ENCODE results near the gene KRT73. TPM values are rescaled to one million over a fixed set of nuclear protein-coding genes. Genes with fewer than 3 reads are reported as not detected.

The KRT73 gene
- total and polyA plus RNA-seq, 2 donors (not counting 3 experiments of a cell fraction or from before 2014, with no cell fraction given), result not detected

DNA sequence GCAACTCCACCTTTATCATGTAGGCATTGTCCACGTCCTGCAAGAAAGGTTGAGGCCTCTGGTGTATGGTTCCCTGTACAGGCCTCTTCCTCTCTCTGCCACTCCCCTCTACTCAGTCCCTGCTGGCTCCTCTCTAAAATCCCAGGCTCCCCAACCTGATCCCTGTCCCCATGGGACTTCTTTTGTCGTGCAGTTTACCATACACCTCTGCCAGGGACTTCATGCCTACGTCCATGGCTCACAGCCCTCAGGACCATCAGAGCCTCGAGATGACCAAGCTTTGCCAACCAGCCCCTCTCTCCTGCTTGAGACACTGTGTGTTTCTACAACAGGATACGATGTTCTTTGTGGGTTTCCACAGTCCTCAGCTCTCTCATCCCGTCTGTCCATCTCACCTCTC lies 30.7 kb upstream of the KRT73 start:
- POLR2A ChIA-PET, result no interaction called here
- FAIRE-seq (no peak), DNase-seq (ENCODE audit: low read depth, low spot score) (no peak)
- CTCF ChIA-PET, result no interaction called here
- Histone ChIP-seq H3K36me3 (ENCODE audit: control insufficient read depth in 2 of 2, extremely low read depth in 1 of 2, insufficient read depth in 2 of 2, low read length in 2 of 2) (no peaks in the 10 kb centered on the region), H3K4me2 (ENCODE audit: insufficient read depth, low read length) (no peak overlapping the region), H2AFZ (ENCODE audit: low read depth, low read length) (no peak overlapping the region), H3K4me3 (replicated peaks in 1 of 3; ENCODE audit: insufficient read depth in 1 of 3, low read depth in 1 of 3, low read length in 3 of 3) (no peak overlapping the region), H4K20me1 (replicated peaks; ENCODE audit: control insufficient read depth, extremely low read depth, insufficient read depth, low read length) (no peaks in the 10 kb centered on the region), H3K79me2 (ENCODE audit: control insufficient read depth, insufficient read depth, low read length) (no peaks in the 10 kb centered on the region), H3K9me3 (replicated peaks; ENCODE audit: control insufficient read depth, insufficient read depth, low read length) (no peaks in the 10 kb centered on the region), H3K4me1 (ENCODE audit: control insufficient read depth, extremely low read depth, insufficient read depth, low read length) (no peaks in the 10 kb centered on the region), H3K27me3 (ENCODE audit: control insufficient read depth in 2 of 2, insufficient read depth in 2 of 2, low read length in 2 of 2) (peaks cover 7 to 9% of the 10 kb centered on the region in 2 experiments), H3K9me1 (replicated peaks; ENCODE audit: control insufficient read depth, extremely low read depth, insufficient read depth, low read length) (no peaks in the 10 kb centered on the region), H3K9ac (replicated peaks; ENCODE audit: extremely low read depth, insufficient read depth, low read length) (no peak overlapping the region), H3K27ac (ENCODE audit: insufficient read depth, low read depth, low read length) (no peak overlapping the region)
- intact Hi-C loops (cut with micrococcal nuclease) (no loop called here), dilution Hi-C loops (cut with MboI; ENCODE audit: extremely low pct_ligation_motif_present, low sequenced_read_pairs) (no loop called here)
- no TSS peak for BruUV-seq (replicated peaks)
- TF ChIP-seq FOS (IDR thresholded peaks at IDR 0.05; ENCODE audit: borderline replicate concordance, insufficient read depth, low read length) (no peak), GATA2 (IDR thresholded peaks at IDR 0.05; ENCODE audit: insufficient read depth, insufficient read length, low read depth, low read length) (no peak), POLR2AphosphoS5 (IDR thresholded peaks at IDR 0.05; ENCODE audit: insufficient read depth, low read depth, low read length) (no peak), EZH2 (IDR thresholded peaks at IDR 0.05; ENCODE audit: borderline replicate concordance, low read depth, low read length, severe bottlenecking) (no peak), MYC (IDR thresholded peaks at IDR 0.05; ENCODE audit: low read depth, low read length) (no peak), POLR2A (IDR thresholded peaks at IDR 0.05; ENCODE audit: low read depth, low read length) (no peak), JUN (IDR thresholded peaks at IDR 0.05; ENCODE audit: borderline replicate concordance, insufficient read depth, insufficient read length, low read depth) (no peak)
- TF ChIP-seq, protein P1, sequence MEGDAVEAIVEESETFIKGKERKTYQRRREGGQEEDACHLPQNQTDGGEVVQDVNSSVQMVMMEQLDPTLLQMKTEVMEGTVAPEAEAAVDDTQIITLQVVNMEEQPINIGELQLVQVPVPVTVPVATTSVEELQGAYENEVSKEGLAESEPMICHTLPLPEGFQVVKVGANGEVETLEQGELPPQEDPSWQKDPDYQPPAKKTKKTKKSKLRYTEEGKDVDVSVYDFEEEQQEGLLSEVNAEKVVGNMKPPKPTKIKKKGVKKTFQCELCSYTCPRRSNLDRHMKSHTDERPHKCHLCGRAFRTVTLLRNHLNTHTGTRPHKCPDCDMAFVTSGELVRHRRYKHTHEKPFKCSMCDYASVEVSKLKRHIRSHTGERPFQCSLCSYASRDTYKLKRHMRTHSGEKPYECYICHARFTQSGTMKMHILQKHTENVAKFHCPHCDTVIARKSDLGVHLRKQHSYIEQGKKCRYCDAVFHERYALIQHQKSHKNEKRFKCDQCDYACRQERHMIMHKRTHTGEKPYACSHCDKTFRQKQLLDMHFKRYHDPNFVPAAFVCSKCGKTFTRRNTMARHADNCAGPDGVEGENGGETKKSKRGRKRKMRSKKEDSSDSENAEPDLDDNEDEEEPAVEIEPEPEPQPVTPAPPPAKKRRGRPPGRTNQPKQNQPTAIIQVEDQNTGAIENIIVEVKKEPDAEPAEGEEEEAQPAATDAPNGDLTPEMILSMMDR (IDR thresholded peaks at IDR 0.05; ENCODE audit: extremely low read depth in 1 of 2, insufficient read depth in 1 of 2, low read depth in 1 of 2, low read length in 2 of 2), result no peak
- TF ChIP-seq, protein P2, sequence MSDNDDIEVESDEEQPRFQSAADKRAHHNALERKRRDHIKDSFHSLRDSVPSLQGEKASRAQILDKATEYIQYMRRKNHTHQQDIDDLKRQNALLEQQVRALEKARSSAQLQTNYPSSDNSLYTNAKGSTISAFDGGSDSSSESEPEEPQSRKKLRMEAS (IDR thresholded peaks at IDR 0.05; ENCODE audit: insufficient read depth, insufficient read length), result no peak
